Peyer's patch (tissue), 4 donors: ENCODE results near the gene ANKRD2. TPM values are rescaled to one million over a fixed set of nuclear protein-coding genes. Genes with fewer than 3 reads are reported as not detected.

Experiments
- DNase-seq, 3 donors: peaks; one replicate each; pipeline ENCODE4 v3.0.0-alpha.2; 2017 to 2019
- H3K27ac ChIP-seq, 4 donors: fragments of 200-600 bp; sonication (generic); one replicate each; pipeline ENCODE4 v1.5.1; 2016 to 2019
- H3K27me3 ChIP-seq, 2 donors: fragments of 200-600 bp; sonication (generic); one replicate each; pipeline ENCODE4 v1.5.1; 2019
- H3K36me3 ChIP-seq, 3 donors: fragments of 200-600 bp; sonication (generic); one replicate each; pipeline ENCODE4 v1.5.1; 2016 to 2019
- H3K4me1 ChIP-seq, 4 donors: fragments of 200-600 bp; sonication (generic); one replicate each; pipeline ENCODE4 v1.5.1; 2016 to 2019
- H3K4me3 ChIP-seq, 4 donors: fragments of 200-600 bp; sonication (generic); 1 replicate in 3 of 4; 2 replicates in 1 of 4; pipeline ENCODE4 v1.5.1; 2016 to 2019; ENCODE audit warnings: mild to moderate bottlenecking in 1 of 4
- H3K9me3 ChIP-seq, 4 donors: fragments of 200-600 bp; sonication (generic); one replicate each; pipeline ENCODE4 v1.5.1; 2016 to 2019; ENCODE audit warnings: mild to moderate bottlenecking in 1 of 4
- CTCF ChIP-seq, 6 experiments: fragments of 450-650 bp in 4 of 6; fragments of 200-600 bp in 2 of 6; sonication (generic) in 1 of 6; IDR thresholded peaks; one replicate each; pipeline ENCODE4 v1.5.1; 2017 to 2019; ENCODE audit warnings: antibody characterized with exemption in 6 of 6, mild to moderate bottlenecking in 3 of 6, moderate library complexity in 1 of 6
- POLR2A ChIP-seq, 2 donors: fragments of 450-650 bp; IDR thresholded peaks; one replicate each; pipeline ENCODE4 v1.5.1; 2017; ENCODE audit warnings: antibody characterized with exemption in 2 of 2, mild to moderate bottlenecking in 2 of 2, moderate library complexity in 2 of 2
- total RNA-seq, 4 donors: library from RNA; depleted of rRNA; stranded (reverse); fragments of >200 nt; gene quantifications; one replicate each; pipeline ENCODE4 v1.1.0, GENCODE V29; 2016

ANKRD2 gene
- total RNA-seq, 4 donors from 2014 or later: not detected

DNA sequence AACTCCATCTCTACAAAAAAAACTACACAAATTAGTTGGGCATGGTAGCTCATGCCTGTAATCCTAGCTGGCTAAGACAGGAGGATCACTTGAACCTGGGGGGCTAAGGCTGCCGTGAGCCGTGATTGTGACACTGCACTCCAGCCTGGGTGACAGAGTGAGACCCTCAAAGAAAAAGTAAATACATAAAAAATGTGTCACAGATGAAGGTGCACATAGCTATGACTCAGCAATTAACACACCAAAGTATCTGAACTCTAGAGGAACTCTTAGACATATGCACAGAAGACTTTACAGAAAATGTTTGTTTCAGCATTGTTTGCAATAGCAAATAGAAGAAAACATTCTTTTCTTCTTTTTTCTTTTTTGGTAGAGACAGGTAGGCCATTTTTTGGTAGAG is 25.2 kb downstream of the ANKRD2 start:
- DNase-seq: no peak
- TF ChIP-seq POLR2A (IDR thresholded peaks at IDR 0.05) (no peak), CTCF (IDR thresholded peaks at IDR 0.05) (no peak)
- Histone ChIP-seq H3K27ac (no peak overlapping the region), H3K9me3 (no peaks in the 10 kb centered on the region), H3K4me3 (no peak overlapping the region), H3K4me1 (peaks cover 0 to 8% (median 0%) of the 10 kb centered on the region in 4 donors), H3K36me3 (no peaks in the 10 kb centered on the region), H3K27me3 (no peaks in the 10 kb centered on the region)

GRCh38 chr10:97598407-97599271 is 26.1 kb downstream of the ANKRD2 start:
- DNase-seq: no peak
- Histone ChIP-seq H3K9me3 (no peaks in the 10 kb centered on the region), H3K4me3 (no peak overlapping the region), H3K36me3 (no peaks in the 10 kb centered on the region), H3K27me3 (no peaks in the 10 kb centered on the region), H3K4me1 (peaks cover 0 to 8% (median 0%) of the 10 kb centered on the region in 4 donors), H3K27ac (no peak overlapping the region)
- TF ChIP-seq CTCF (IDR thresholded peaks at IDR 0.05) (no peak), POLR2A (IDR thresholded peaks at IDR 0.05) (no peak)

DNA sequence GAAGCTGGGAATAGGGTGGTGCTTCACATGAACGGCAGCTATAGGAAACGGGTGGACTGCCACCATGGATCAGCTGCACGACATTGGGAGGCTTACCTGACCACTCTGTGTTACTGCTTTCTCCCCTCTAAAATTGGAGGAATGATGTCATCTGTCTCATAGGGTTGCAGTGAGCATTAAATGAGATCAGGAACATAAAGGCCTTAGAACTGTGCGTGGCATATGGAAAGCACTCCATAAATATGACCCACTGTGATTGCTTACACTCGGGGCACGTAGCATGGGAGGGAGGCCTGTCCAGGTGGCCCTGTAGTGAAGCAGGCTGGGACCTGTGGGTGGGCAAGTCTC is 26.7 kb downstream of the ANKRD2 start:
- no peak overlapping the region for H3K4me3 ChIP-seq
- H3K27ac ChIP-seq: no peak overlapping the region
- no peaks in the 10 kb centered on the region for H3K36me3 ChIP-seq
- H3K9me3 ChIP-seq: no peaks in the 10 kb centered on the region
- no peaks in the 10 kb centered on the region for H3K27me3 ChIP-seq
- H3K4me1 ChIP-seq: peaks cover 0 to 8% (median 0%) of the 10 kb centered on the region in 4 donors
- TF ChIP-seq POLR2A (IDR thresholded peaks at IDR 0.05) (no peak), CTCF (IDR thresholded peaks at IDR 0.05) (no peak)
- no peak for DNase-seq

DNA sequence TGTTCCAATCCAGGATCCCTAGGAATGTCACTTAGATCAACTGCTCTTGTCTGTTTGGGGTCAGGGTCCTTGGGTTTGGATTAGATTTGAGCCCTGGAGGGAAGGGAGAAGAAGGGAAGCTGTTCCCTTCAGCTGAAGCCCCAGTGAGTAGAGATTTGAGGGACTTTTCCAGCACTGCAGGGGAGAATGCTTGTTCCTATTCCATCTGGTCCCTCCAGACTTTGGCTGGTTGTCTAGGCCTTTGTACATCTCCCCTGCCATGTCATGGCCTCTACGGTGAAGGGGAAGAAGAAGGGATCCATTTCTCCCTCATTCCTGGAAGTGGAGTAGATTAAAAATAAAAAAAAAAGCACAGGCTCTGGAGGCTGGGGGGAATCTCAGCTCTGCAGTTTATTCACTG is 28.0 kb downstream of the ANKRD2 start:
- Histone ChIP-seq H3K36me3 (no peaks in the 10 kb centered on the region), H3K27me3 (no peaks in the 10 kb centered on the region)

More for the DNA sequence above, 28.0 kb downstream of the ANKRD2 start:
- Histone ChIP-seq H3K4me3 (no peak overlapping the region), H3K27ac (no peak overlapping the region), H3K4me1 (peaks cover 0 to 8% (median 0%) of the 10 kb centered on the region in 4 donors), H3K9me3 (no peaks in the 10 kb centered on the region)
- no peak for DNase-seq
- no peak for TF ChIP-seq POLR2A (IDR thresholded peaks at IDR 0.05)
- TF ChIP-seq CTCF (IDR thresholded peaks at IDR 0.05): no peak
